Panc1 (cell line): Measurements from ENCODE around the gene ZNF526.

ENCODE experiments used
- POLR2AphosphoS5 ChIP-seq: IDR thresholded peaks from 2 replicates; pipeline ENCODE4 v1.6.1; 2012; ENCODE audit warnings: mild to moderate bottlenecking, low read depth, low read length, moderate library complexity
- TF ChIP-seq, protein P1 (sequence below): fragments of 450-650 bp; IDR thresholded peaks from 2 replicates; pipeline ENCODE4 v1.5.1; 2017; ENCODE audit warnings: mild to moderate bottlenecking
- TF ChIP-seq, protein P2 (sequence below), 2 experiments: IDR thresholded peaks; 2 replicates each; pipeline ENCODE4 v1.6.1; 2011 to 2012; ENCODE audit warnings: low read depth in 2 of 2, control low read depth in 1 of 2, low read length in 1 of 2, mild to moderate bottlenecking in 1 of 2, moderate library complexity in 1 of 2; ENCODE audit not compliant: insufficient read depth in 1 of 2

DNA sequence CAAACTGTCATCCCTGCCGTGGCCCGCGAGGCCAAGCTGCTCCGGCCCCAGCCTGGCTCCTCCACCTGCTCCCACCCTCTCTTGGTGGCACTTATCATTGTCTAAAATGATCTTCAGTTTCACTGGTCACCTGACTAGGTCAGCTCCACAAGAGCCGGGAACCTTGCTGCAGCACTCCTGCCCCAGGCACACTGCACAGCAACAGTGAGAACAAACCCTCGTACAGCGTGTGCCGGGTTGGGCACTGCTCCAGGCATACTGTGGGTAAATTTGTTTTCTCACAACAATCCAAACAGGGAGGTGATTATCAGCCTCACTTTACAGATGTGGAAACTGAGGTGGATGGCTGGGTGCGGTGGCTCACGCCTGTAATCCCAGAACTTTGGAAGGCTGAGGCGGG is 11.5 kb upstream of the ZNF526 start:
- TF ChIP-seq, protein P1, sequence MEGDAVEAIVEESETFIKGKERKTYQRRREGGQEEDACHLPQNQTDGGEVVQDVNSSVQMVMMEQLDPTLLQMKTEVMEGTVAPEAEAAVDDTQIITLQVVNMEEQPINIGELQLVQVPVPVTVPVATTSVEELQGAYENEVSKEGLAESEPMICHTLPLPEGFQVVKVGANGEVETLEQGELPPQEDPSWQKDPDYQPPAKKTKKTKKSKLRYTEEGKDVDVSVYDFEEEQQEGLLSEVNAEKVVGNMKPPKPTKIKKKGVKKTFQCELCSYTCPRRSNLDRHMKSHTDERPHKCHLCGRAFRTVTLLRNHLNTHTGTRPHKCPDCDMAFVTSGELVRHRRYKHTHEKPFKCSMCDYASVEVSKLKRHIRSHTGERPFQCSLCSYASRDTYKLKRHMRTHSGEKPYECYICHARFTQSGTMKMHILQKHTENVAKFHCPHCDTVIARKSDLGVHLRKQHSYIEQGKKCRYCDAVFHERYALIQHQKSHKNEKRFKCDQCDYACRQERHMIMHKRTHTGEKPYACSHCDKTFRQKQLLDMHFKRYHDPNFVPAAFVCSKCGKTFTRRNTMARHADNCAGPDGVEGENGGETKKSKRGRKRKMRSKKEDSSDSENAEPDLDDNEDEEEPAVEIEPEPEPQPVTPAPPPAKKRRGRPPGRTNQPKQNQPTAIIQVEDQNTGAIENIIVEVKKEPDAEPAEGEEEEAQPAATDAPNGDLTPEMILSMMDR = no peak
- no peak for TF ChIP-seq POLR2AphosphoS5
- TF ChIP-seq, protein P2, sequence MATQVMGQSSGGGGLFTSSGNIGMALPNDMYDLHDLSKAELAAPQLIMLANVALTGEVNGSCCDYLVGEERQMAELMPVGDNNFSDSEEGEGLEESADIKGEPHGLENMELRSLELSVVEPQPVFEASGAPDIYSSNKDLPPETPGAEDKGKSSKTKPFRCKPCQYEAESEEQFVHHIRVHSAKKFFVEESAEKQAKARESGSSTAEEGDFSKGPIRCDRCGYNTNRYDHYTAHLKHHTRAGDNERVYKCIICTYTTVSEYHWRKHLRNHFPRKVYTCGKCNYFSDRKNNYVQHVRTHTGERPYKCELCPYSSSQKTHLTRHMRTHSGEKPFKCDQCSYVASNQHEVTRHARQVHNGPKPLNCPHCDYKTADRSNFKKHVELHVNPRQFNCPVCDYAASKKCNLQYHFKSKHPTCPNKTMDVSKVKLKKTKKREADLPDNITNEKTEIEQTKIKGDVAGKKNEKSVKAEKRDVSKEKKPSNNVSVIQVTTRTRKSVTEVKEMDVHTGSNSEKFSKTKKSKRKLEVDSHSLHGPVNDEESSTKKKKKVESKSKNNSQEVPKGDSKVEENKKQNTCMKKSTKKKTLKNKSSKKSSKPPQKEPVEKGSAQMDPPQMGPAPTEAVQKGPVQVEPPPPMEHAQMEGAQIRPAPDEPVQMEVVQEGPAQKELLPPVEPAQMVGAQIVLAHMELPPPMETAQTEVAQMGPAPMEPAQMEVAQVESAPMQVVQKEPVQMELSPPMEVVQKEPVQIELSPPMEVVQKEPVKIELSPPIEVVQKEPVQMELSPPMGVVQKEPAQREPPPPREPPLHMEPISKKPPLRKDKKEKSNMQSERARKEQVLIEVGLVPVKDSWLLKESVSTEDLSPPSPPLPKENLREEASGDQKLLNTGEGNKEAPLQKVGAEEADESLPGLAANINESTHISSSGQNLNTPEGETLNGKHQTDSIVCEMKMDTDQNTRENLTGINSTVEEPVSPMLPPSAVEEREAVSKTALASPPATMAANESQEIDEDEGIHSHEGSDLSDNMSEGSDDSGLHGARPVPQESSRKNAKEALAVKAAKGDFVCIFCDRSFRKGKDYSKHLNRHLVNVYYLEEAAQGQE (IDR thresholded peaks at IDR 0.05; ENCODE audit: insufficient read depth in 1 of 2, low read depth in 2 of 2, low read length in 1 of 2) = no peak
